ENCODE data around the gene PACS1. TPM values are rescaled to one million over a fixed set of nuclear protein-coding genes. Genes with fewer than 3 reads are reported as not detected.
"Not testable (repeated sequence)": the region's sequence is repeated elsewhere in the genome, so short reads cannot be mapped to it uniquely, and the experiment has no call there.

Gene PACS1
- total RNA-seq, 1 experiment from 2014 or later, result 41.1 TPM

GRCh38 chr11:66112601-66113499 is 42.8 kb downstream of the PACS1 start (continued):
- TF ChIP-seq ZBTB33 (IDR thresholded peaks at IDR 0.05; ENCODE audit: extremely low read depth, insufficient replicate concordance, low read length), result no peak

GRCh38 chr11:66114957-66115356 is 44.9 kb downstream of the PACS1 start:
- H3K27me3 ChIP-seq (ENCODE audit: insufficient read depth, low read length); H3K36me3 ChIP-seq (ENCODE audit: control insufficient read depth in 1 of 2, insufficient read depth in 2 of 2, low read length in 2 of 2); ATAC-seq; CTCF ChIA-PET; intact Hi-C loops (cut with micrococcal nuclease); H3K4me3 ChIP-seq (replicated peaks in 1 of 2; ENCODE audit: low read depth in 1 of 2, low read length in 2 of 2); H3K9me3 ChIP-seq (ENCODE audit: control insufficient read depth in 1 of 2, insufficient read depth in 1 of 2, low read depth in 1 of 2, low read length in 2 of 2); H3K9me2 ChIP-seq (ENCODE audit: insufficient read depth); H2AFZ ChIP-seq (ENCODE audit: low read depth, low read length, poor library complexity, severe bottlenecking); BruUV-seq (replicated peaks); H3K27ac ChIP-seq (ENCODE audit: low read depth, low read length); H4K20me1 ChIP-seq (ENCODE audit: insufficient read depth); H3K9ac ChIP-seq (ENCODE audit: low read length); DNase-seq (ENCODE audit: low read depth, low spot score); RAD21 ChIA-PET (ENCODE audit: low non-redundant PET in 1 of 2, low total read pairs in 2 of 2, uncharacterized antibody in 2 of 2, unreplicated experiment in 2 of 2); H3K4me2 ChIP-seq (ENCODE audit: low read length); POLR2A ChIA-PET: not testable (repeated sequence)
- Histone ChIP-seq H3K4me1 (ENCODE audit: control insufficient read depth in 1 of 2, insufficient read depth in 2 of 2, low read length in 2 of 2) (peaks cover 45 to 52% of the 10 kb centered on the region in 2 experiments), H3K79me2 (ENCODE audit: insufficient read depth, low read length) (peaks cover 22% of the 10 kb centered on the region)

- RAD21 ChIA-PET (ENCODE audit: low non-redundant PET in 1 of 2, low total read pairs in 2 of 2, uncharacterized antibody in 2 of 2, unreplicated experiment in 2 of 2), result no interaction called here
- TF ChIP-seq SP1 (IDR thresholded peaks at IDR 0.05; ENCODE audit: low read depth), result no peak
- TF ChIP-seq POLR2A (IDR thresholded peaks at IDR 0.05; ENCODE audit: borderline replicate concordance, extremely low read depth, insufficient read depth, insufficient read length), result no peak
- no peak for TF ChIP-seq ELF1 (IDR thresholded peaks at IDR 0.05; ENCODE audit: borderline replicate concordance, low read depth)
- no peak for TF ChIP-seq ZBTB33 (IDR thresholded peaks at IDR 0.05; ENCODE audit: extremely low read depth, insufficient replicate concordance, low read length)
- no peak for TF ChIP-seq RAD21 (IDR thresholded peaks at IDR 0.05; ENCODE audit: low read depth)
- no peak for TF ChIP-seq ZFX (IDR thresholded peaks at IDR 0.05)
- TF ChIP-seq SIN3A (IDR thresholded peaks at IDR 0.05; ENCODE audit: low read depth), result no peak
- TF ChIP-seq EGR1 (IDR thresholded peaks at IDR 0.05; ENCODE audit: low read depth), result no peak
- TF ChIP-seq SRF (IDR thresholded peaks at IDR 0.05; ENCODE audit: low read depth), result no peak
- no peak for TF ChIP-seq CBX3 (IDR thresholded peaks at IDR 0.05; ENCODE audit: low read depth)
- TF ChIP-seq MAX (IDR thresholded peaks at IDR 0.05), result no peak
- TF ChIP-seq ATF3 (IDR thresholded peaks at IDR 0.05), result no peak
- TF ChIP-seq CEBPB (IDR thresholded peaks at IDR 0.05; ENCODE audit: low read depth), result no peak
These were observed 45.7 kb downstream of the PACS1 start for GRCh38 chr11:66115638-66116301.

More at GRCh38 chr11:66115638-66116301, 45.7 kb downstream of the PACS1 start:
- H3K9me3 ChIP-seq (ENCODE audit: control insufficient read depth in 1 of 2, insufficient read depth in 1 of 2, low read depth in 1 of 2, low read length in 2 of 2), result no peaks in the 10 kb centered on the region
- no TSS peak for BruUV-seq (replicated peaks)
- ChIA-PET POLR2A (no interaction called here), CTCF (no interaction called here)
- H3K79me2 ChIP-seq (ENCODE audit: insufficient read depth, low read length), result peaks cover 21% of the 10 kb centered on the region
- intact Hi-C loops (cut with micrococcal nuclease), result no loop called here
- no peak for DNase-seq (ENCODE audit: low read depth, low spot score)
- H3K27me3 ChIP-seq (ENCODE audit: insufficient read depth, low read length), result no peaks in the 10 kb centered on the region
- no peak overlapping the region for H3K4me3 ChIP-seq (replicated peaks in 1 of 2; ENCODE audit: low read depth in 1 of 2, low read length in 2 of 2)
- no peak for ATAC-seq
- no peak overlapping the region for H3K4me2 ChIP-seq (ENCODE audit: low read length)
- no peak overlapping the region for H2AFZ ChIP-seq (ENCODE audit: low read depth, low read length, poor library complexity, severe bottlenecking)
- H3K9me2 ChIP-seq (ENCODE audit: insufficient read depth), result no peaks in the 10 kb centered on the region
- H3K36me3 ChIP-seq (ENCODE audit: control insufficient read depth in 1 of 2, insufficient read depth in 2 of 2, low read length in 2 of 2), result no peaks in the 10 kb centered on the region
- H3K9ac ChIP-seq (ENCODE audit: low read length), result no peak overlapping the region
- H4K20me1 ChIP-seq (ENCODE audit: insufficient read depth), result no peaks in the 10 kb centered on the region
- no peak overlapping the region for H3K27ac ChIP-seq (ENCODE audit: low read depth, low read length)
- peaks cover 45 to 53% of the 10 kb centered on the region in 2 experiments for H3K4me1 ChIP-seq (ENCODE audit: control insufficient read depth in 1 of 2, insufficient read depth in 2 of 2, low read length in 2 of 2)

Measured in HCT116 (cell line).